Stimulated activated CD4-positive, alpha-beta T cell treated with anti-CD3 and anti-CD28 coated beads, Interleukin-1b, Interleukin-23, amount 100 ng/mL, for 48 hours (primary cell): ENCODE measurements around the gene DOCK11.
"Not testable (repeated sequence)": the region's sequence is repeated elsewhere in the genome, so short reads cannot be mapped to it uniquely, and the experiment has no call there.

ENCODE experiments used
- DNase-seq: peaks from one replicate; pipeline ENCODE4 v3.0.0-alpha.2; 2020

DOCK11 gene

DNA sequence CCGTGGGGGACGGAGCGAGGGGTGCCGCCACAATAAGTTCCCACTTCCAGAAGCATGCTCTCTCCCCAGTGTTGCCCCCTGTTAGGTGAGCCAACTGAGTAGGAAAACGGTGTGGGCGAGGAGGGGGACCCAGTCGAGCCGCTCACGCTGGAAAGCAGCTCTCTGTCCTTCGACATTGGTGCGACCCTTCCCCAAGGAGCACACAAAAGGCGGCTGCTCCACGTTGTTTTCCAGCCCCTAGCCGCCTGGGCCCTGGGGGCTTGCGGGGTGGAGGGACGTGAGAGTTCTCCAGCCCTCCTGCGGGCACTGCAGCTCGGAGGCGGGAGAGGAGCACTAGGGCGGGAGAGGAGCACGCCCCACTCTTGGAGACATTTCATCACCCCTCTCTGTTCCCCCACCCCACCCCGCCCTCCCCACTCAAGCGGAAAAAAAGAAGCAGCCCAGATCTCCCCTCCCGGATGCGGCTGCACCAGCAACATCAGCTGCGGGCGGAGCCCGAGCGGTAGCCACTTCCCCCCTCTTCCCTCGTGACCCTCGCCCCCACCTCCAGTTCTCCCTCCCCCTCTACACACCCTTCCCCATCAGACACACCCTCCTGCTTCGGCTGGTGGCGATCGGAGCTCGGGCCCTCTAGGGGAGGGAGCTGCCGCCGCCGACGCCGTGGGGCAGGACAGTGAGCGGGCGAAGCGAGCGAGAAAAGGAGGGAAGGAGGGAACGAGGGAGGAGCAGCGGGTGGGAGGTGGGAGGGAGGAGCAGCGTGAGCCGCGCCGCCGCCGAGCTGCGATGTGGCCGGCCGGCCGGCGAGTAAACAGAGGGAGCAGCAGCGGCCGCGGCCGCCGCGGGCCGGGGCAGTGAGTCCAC is at the start of gene DOCK11:
DOCK11 (plus strand) TSS at position 755 of the 861 bp plus-strand sequence. CDS start 157 bp downstream, outside the sequence.
- DNase-seq, result peak; percentile 83

DNA sequence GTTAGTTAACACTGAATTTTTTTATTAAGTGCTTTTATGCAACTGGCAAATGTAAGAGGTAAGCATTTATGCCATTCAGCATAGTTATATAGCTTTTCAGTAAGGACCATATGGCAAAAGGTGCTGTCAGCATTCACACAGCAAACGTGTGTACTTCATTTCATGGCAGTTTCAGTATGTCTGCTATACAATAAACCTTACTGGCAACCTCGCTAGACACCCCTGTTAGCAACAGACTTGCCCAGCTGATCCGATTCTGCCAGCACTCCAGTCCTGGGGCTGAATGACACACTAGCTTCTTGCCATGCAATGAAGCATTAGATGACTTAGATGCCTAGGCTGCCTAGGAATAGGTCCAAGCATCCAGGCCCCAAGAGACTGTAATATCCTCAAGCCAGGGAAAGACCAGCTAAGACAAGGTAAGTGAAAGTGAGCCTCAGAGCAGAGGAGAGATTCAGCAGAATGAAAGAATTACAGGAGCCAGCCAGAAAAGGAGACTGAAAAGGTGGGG is 47.3 kb upstream of the DOCK11 start:
- DNase-seq, result no peak

DNA sequence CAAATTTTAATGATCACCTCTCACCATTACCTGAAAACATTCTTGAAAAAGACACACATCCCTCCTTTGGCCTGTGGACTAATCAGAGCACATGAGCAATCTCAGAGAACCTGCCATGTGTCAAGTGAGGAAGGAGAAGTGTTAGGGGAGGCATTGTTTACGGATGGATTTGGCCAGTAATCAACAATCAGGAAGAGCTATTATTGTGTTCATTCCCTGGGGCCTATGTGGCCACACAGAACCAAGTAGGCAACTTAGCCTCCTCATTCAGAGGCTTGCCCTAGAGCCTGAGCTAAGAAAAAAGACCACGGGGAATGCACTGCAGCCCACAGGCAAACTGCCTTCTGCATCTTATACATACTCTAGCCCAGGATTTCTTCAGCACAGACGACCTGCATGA is 40.6 kb upstream of the DOCK11 start:
- no peak for DNase-seq

DNA sequence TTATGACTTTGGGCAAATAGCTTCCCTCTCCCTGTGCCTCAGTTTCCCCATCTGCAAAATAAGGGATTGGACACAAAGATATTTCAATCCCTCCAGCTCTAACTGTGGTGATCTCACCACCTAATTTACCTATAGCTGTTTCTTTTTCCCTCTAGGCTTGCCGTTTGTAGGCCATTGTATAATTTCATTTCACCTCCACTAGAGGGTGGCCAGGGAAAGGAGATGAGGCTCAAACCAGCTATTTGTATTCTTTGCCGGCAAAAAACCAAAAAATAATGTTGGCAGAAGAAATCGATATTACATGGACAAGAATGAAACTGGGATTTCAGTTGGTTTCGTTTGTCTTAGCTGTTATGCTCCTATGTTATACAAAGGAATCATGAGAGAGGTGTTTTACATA is 36.1 kb upstream of the DOCK11 start:
- DNase-seq, result no peak

DNA sequence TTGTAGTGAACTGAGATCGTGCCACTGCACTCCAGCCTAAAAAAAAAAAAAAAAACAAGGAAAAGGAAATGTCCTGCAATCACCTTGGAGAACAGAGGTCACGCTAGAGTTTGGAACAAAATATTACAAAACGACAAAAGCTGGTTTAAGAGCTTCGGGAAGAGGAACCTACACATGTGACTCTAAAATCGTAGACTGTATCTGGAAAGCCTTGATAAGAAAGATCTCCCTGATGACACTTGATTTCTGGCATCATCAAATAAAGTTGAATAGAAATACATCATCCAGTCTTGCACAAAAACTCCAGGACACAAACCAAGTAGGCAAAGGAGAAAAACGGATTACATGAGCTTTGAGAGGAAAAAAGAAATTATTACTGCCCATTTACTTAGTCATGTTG is 31.1 kb upstream of the DOCK11 start:
- no peak for DNase-seq

DNA sequence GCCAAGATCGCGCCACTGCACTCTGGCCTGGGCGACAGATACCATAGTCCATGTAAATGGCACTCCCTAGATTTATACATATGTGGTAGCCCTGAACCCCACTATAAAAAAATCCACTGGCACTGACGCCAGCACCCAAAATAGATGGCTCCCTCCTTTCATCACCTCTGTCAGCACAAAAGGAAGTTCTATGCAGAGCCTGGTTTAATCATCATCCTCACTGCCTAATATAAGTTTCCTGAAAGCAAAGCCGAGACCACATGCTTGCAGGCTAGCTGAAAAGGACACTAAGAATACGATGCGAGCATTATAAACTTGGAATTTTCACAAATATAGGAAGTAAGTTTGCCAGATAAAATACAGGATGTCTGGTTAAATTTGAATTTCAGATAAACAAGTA is 27.5 kb upstream of the DOCK11 start:
- DNase-seq, result no peak

DNA sequence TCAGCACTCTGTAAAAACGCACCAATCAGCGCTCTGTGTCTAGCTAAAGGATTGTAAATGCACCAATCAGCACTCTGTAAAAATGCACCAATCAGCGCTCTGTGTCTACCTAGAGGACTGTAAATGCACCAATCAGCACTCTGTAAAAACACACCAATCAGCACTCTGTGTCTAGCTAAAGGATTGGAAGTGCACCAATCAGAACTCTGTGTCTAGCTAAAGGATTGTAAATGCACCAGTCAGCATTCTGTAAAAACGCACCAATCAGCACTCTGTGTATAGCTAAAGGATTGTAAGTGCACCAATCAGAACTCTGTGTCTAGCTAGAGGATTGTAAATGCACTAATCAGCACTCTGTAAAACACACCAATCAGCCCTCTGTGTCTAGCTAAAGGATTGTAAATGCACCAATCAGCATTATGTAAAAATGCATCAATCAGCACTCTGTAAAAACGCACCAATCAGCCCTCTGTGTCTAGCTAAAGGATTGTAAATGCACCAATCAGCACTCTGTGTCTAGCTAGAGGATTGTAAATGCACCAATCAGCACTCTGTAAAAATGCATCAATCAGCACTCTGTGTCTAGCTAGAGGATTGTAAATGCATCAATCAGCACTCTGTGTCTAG is 24.8 kb upstream of the DOCK11 start:
- DNase-seq, result not testable (repeated sequence)

DNA sequence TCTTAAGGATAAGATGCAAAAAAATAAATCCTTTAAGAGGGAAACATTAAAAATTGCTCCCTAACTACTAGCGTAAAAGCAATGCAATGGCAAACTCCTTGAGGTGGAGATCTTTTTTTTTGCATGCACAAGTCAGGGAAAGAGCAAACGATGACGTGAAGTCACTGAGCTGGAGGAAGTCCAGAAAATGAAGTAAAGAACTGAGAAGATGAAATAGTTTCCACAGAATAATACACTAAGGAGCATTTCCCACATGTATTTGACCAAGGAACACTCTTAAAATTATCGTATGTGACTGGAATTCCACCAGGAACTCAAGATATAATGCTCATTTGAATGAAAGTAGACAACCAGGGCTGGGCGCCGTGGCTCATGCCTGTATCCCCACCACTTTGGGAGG is 21.0 kb upstream of the DOCK11 start:
- no peak for DNase-seq

DNA sequence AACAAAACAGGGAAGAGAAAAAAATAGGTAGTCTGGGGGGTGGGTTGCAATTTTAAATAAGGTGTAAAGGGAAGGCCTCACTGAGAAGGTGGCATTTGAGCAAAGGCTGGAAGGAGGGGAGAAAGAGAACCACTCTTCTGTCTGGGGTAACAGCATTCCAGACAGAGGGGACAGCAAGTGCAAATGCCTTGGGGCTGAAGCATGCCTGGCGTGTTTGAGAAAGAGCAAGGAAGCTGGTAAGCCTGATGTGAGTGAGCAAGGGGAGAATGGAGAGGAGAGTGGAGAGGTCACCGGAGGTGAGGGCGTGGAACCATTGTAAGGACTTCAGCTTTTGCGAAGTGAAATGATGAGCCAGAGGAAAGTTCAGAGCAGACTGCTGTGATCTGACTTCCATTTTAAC is 19.7 kb upstream of the DOCK11 start:
- no peak for DNase-seq

DNA sequence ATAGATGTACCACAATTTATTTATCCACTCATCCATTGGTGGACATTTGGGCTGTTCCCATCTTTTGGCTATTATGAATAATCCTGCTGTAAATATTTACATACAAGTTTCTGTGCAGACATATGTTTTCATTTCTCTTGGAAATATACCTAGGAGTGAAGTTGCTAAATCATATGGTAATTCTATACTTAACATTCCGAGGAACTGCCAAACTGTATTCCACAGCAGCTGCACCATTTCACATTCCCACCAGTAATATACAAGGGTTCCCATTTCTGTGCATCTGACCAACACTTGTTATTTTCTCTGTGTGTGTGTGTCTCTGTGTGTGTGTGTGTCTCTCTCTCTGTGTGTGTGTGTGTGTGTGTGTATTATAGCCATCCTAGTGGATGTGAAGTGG is 15.4 kb upstream of the DOCK11 start:
- DNase-seq, result no peak

DNA sequence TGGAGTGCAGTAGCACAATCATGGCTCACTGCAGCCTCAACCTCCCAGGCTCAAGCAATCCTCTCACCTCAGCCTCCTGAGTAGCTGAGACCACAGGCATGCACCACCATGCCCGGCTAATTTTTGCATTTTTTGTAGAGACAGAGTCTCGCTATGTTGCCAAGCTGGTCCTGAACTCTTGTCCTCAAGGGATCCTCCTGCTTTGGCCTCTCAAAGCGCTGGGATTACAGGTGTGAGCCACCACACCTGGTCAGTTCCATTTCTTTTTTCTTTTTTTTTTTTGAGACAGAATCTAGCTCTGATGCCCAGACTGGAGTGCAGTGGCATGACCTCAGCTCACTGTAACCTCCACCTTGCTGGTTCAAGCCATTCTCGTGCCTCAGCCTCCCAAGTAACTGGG is 13.2 kb upstream of the DOCK11 start:
- not testable (repeated sequence) for DNase-seq

DNA sequence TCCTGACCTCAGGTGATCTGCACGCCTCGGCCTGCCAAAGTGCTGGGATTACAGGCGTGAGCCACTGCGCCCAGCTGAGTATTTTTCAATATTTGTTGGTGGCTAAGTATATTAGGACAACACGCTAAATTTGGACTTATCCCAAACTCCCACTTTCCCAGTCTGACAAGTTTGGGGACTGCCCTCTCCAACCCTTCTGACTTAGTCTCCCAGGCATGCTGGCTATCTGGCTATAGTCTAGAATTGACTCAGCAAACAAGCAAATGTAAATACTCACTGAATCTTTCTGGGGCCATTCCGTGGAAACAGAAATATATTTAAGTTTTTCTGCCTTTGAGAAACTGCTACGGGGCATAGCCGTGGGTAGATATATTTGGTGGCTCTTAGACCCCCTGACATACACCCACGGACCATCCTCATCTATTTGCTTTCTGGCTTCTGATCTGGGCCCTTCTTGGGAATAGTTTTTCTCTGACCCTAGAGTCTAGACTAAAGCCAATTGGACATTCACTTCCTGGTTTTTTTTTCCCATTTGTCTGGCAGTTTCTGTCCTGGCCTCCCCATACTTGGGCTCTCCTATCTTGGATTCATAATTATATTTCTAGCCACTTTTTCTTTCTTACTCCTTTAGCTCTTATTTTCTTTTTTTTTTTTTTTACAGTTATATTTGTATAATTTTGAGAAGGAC is 11.3 kb upstream of the DOCK11 start:
- DNase-seq, result no peak

DNA sequence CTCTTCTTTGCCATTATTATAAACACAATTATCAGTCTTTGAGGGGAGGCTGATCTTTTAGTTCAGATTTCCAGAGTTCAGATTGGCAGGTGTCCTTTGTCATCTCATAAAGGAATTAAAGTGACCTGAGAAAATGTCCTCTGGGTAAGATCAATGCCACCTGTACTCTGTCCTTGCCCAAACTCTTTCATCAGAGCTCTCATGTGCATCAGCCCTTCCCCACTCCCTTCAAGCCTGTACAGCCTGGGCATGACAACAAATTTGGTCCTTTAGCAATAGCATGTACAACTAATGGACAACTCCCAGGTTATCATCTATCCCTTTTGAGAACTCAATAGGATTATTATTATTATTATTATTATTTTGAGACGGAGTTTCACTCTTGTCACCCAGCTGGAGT is 8.9 kb upstream of the DOCK11 start:
- not testable (repeated sequence) for DNase-seq

DNA sequence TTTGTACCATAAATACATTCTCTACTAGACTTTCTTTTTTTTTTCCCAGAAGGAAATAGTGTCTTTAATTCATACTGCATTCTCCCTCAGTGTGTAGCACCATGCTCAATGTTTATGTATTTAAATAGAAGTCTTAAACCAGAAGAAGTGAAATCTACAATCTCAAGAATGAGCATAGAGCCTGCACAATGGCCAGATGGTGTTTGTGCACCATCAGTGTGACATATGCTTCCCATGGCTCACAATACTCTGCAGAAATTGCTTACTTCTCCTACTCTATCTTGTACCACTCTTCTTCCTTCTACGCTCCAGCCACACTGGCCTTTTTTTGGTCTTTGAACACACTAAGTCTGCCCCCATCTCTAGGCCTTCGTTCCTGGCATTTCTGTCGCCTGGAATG is 2.6 kb upstream of the DOCK11 start:
- DNase-seq, result no peak

DNA sequence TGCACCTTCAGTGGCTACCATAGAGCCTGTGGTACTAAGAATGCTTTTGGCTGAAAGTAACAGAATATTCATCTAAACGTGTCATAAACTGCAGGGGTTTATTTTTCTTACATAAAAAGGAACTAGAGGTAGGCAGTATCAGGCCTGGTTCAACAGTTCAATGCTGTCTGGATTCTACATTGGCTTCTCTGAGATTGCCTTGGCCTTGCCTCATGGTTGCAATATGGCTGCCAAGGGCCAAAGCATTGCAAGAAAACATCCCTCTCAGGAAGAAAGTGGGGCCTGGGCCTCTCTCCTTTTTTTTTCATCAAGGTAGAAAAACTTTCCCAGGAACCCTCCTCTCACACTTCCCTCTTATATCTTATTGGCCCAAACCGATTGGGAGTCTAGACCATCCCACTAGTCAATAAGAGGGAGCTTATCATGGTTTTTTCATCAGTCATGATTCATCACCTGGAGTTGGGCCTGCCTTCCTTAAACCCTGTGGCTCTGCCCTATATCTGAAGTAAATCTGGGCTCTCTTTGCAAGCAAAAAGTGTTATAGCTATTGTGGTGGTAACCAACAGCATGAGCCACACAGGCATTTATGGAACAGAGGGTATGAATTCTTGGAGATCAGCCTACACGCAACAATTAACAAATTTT is 1.8 kb upstream of the DOCK11 start:
- DNase-seq, result no peak

DNA sequence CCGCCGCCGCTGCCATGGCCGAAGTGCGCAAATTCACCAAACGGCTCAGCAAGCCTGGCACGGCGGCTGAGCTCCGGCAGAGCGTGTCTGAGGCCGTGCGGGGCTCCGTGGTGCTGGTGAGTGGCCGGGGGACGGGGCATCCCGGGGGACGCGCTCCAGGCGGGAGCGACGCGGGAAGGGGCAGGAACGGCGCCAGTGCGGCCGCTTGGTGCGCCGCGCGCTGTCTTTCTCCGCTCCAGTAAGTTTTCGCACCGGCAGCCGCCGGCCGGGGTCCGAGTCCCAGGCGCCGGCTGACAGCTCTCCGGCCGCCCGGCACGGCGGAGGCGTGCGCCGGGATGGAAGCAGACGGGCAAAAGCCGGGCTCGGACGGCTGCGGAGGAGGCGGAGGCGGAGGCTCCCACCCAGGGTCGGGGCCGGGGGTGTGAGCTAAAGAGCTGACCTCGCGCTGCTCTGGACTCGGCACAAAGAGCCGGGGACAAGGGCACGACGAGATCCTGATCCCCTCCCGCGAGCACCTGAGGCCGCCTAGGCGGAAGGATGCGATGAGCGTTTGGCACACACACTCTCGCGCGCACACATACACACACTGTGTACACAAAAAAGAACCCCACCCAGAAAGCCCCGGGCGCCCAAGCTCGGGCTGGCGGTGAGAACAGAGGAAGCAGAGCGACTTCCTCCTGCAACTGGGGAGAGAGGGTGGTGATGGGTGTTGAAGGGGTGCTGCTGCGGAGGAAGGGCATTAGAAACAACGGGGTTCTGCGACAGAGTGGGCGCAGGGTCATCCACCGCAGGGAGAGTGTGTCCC is 545 bp downstream of the DOCK11 start:
- peak; percentile 77 for DNase-seq

DNA sequence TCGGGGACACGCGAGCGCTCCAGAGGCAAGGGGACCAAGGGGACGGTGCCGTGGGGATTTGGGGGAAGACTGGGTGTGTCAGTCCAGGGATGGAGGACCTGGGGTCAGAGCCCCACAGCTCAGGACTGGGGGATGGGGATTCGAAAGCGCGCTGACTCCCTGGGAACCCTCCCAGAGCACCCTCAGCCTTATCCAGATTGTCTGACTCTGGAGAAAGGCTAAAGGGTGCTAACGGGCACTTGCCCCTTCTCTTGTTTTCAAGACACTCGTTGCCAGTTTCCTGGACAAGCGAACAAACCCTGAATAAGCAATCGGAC is 1.1 kb downstream of the DOCK11 start:
- DNase-seq, result no peak

DNA sequence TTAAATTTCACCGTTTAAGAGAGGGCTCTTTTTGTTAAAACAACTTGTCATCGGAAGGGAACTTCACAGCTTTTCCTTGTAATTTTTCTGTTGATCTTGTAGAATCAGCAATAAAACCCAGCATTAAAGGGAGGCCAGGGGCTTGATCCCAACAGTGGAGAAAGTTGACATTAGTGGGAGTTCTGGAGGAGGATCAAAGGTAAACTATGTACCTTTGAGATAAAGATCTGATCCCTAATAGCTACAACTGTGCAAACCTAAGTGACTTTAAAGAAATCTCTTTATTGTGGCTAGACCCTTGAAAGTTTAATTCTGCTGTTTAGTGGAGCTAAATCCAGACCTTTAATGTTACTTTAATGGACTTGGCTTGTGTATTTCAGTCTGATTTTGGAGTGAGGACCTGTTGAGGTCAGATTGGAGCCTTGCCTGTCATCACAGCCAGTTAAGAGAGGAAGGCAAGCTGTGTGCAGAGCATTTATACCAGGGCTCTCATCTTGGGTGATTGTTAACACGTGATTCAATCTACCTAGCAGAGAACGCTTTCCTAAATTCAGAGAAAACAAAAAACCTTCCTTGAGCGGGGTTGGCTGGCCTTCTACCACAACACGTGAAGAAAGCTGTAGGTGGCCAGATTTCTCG is 1.7 kb downstream of the DOCK11 start:
- DNase-seq, result peak; percentile 9

DNA sequence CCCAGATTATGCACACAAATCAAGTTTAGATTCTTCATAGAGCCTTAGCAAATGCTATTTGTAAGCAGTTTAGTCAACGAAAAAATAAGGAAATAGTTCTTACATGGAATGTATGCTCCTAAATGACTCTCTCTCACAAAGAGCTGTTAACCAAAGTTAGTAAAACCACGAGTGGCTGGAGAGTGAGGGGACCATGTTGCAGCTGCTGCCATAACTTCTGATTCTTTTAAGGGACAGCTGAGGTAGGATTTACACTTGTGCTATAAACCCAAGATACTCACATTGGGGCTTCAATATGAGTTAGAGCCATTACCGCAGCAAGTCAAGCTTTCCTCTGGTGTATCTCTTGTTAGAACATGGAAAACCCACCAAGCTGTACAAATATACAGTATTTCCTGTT is 2.7 kb downstream of the DOCK11 start:
- DNase-seq, result no peak

DNA sequence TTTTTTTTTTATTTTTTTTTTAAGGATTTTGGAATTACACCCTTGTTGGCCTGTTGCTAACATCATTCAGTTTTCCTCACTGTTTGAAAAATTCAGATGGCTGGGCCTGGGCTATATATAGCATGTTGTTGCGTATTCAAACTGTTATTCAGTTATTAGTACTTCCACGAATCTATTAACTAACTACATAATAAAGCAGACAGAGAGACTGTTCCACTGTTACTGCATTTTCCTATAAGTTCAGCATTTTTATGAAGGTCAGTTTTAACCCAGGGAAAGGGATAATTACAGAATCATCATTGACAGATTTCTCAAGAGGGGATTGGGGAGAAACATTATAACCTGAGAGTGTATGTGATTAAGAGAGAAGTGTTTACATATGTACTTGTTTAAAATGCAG is 3.1 kb downstream of the DOCK11 start:
- no peak for DNase-seq

DNA sequence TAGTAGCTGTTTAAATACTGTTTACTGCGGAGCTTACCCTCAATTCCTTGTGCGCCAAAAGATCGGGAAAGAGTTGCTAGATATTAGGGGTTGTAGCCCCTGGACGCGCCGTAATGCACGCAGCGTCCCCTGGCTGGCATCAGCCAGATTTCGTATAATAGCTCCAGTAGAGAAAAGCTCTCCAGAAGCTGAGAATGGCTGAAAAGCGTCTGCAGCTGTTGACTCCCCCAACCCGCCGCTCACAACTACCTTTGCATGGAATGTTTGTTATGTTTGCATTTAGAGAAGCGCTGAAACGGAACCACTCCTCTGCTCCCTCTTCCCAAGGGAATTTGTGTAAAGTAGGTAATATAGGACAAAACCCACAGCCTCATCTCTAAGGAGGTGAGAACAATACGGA is 3.7 kb downstream of the DOCK11 start:
- no peak for DNase-seq

DNA sequence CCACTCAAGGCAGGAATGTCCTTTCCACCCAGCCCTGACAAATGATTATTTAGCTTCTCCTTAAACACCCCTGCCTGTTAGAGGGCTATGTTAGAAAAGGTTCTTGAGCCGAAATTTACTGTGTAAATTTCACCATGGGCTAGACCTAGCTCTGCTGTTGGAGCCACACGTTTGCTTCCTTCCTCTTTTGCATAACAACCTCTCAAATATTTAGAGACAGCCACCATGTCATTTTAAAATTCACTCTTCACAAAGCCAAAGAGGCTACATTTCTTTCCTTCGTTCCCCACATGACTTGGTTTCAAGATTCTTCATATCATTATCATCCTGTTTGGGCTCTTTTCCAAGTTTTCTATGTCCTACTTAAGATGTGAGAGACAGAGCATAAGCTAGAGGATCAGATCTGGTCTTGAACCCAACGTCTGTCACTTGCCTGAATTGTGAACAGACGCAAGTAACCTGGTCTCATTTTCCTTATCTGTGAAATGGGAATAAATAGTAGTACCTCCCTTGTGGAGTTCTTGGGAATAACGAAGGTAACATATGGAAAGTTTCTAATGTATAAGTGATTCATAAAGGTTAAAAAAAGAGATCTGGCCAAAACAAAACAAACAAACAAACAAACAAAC is 6.7 kb downstream of the DOCK11 start:
- DNase-seq, result no peak
